Measurements from ENCODE around the gene PTPRCAP. TPM values are rescaled to one million over a fixed set of nuclear protein-coding genes. Genes with fewer than 3 reads are reported as not detected.

PTPRCAP gene
- total and polyA plus RNA-seq, 9 of the 15 experiments (the other 6 are each of a cell fraction or from before 2014, with no cell fraction given), result 0.22 to 2.0 (median 1.1) TPM; not detected in 4

GRCh38 chr11:67468759-67469507 lies 31.5 kb upstream of the PTPRCAP start, which contains the start of gene TMEM134 (continued):
- TF ChIP-seq, protein P1, sequence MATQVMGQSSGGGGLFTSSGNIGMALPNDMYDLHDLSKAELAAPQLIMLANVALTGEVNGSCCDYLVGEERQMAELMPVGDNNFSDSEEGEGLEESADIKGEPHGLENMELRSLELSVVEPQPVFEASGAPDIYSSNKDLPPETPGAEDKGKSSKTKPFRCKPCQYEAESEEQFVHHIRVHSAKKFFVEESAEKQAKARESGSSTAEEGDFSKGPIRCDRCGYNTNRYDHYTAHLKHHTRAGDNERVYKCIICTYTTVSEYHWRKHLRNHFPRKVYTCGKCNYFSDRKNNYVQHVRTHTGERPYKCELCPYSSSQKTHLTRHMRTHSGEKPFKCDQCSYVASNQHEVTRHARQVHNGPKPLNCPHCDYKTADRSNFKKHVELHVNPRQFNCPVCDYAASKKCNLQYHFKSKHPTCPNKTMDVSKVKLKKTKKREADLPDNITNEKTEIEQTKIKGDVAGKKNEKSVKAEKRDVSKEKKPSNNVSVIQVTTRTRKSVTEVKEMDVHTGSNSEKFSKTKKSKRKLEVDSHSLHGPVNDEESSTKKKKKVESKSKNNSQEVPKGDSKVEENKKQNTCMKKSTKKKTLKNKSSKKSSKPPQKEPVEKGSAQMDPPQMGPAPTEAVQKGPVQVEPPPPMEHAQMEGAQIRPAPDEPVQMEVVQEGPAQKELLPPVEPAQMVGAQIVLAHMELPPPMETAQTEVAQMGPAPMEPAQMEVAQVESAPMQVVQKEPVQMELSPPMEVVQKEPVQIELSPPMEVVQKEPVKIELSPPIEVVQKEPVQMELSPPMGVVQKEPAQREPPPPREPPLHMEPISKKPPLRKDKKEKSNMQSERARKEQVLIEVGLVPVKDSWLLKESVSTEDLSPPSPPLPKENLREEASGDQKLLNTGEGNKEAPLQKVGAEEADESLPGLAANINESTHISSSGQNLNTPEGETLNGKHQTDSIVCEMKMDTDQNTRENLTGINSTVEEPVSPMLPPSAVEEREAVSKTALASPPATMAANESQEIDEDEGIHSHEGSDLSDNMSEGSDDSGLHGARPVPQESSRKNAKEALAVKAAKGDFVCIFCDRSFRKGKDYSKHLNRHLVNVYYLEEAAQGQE (IDR thresholded peaks at IDR 0.05; ENCODE audit: borderline replicate concordance), result peak; percentile 92
- TF ChIP-seq, protein P1 (CRISPR knock-in tag; IDR thresholded peaks at IDR 0.05; ENCODE audit: low read depth), result no peak
- TF ChIP-seq ETS1 (conservative IDR thresholded peaks at IDR 0.05; ENCODE audit: control insufficient read depth, low read depth, low read length), result peak; percentile 78
- no peak for TF ChIP-seq MECOM (CRISPR knock-in tag; IDR thresholded peaks at IDR 0.05)
- no peak for TF ChIP-seq ETV5 (CRISPR knock-in tag; IDR thresholded peaks at IDR 0.05; ENCODE audit: low read depth)
- TF ChIP-seq HDAC6 (IDR thresholded peaks at IDR 0.05; ENCODE audit: low read depth, low read length), result no peak
- no peak for TF ChIP-seq SMAD2 (IDR thresholded peaks at IDR 0.05; ENCODE audit: low read depth, low read length)
- no peak for TF ChIP-seq BDP1 (IDR thresholded peaks at IDR 0.05; ENCODE audit: insufficient read depth, insufficient read length)
- no peak for TF ChIP-seq CHD4 (IDR thresholded peaks at IDR 0.05; ENCODE audit: insufficient read depth, insufficient replicate concordance, low read depth, low read length, poor library complexity, severe bottlenecking)
- TF ChIP-seq ZNF24 (IDR thresholded peaks at IDR 0.05), result no peak
- TF ChIP-seq ZKSCAN8 (CRISPR knock-in tag; IDR thresholded peaks at IDR 0.05), result no peak
- TF ChIP-seq ZNF79 (CRISPR knock-in tag; IDR thresholded peaks at IDR 0.05; ENCODE audit: low read depth), result no peak
- TF ChIP-seq ZNF561 (CRISPR knock-in tag; conservative IDR thresholded peaks at IDR 0.05), result no peak
- no peak for TF ChIP-seq GTF2B (IDR thresholded peaks at IDR 0.05; ENCODE audit: extremely low read depth, insufficient read length)
- TF ChIP-seq JUN (IDR thresholded peaks at IDR 0.05; ENCODE audit: borderline replicate concordance, low read depth, low read length), result no peak
- TF ChIP-seq JUN (CRISPR knock-in tag; IDR thresholded peaks at IDR 0.05; ENCODE audit: borderline replicate concordance), result no peak
- no peak for TF ChIP-seq ZNF174 (CRISPR knock-in tag; IDR thresholded peaks at IDR 0.05)
- no peak for TF ChIP-seq SREBF2 (CRISPR knock-in tag; IDR thresholded peaks at IDR 0.05)
- TF ChIP-seq ZNF57 (CRISPR knock-in tag; IDR thresholded peaks at IDR 0.05), result no peak
